ENCODE results near the gene ZNF292. TPM values are rescaled to one million over a fixed set of nuclear protein-coding genes. Genes with fewer than 3 reads are reported as not detected.
A peak's percentile ranks its signal among the peaks of the same experiment; 100 is the strongest.
"Not testable (repeated sequence)": the region's sequence is repeated elsewhere in the genome, so short reads cannot be mapped to it uniquely, and the experiment has no call there.

The ZNF292 gene
- total RNA-seq, 4 donors from 2014 or later, result 35.5 to 48.3 (median 43.9) TPM

DNA sequence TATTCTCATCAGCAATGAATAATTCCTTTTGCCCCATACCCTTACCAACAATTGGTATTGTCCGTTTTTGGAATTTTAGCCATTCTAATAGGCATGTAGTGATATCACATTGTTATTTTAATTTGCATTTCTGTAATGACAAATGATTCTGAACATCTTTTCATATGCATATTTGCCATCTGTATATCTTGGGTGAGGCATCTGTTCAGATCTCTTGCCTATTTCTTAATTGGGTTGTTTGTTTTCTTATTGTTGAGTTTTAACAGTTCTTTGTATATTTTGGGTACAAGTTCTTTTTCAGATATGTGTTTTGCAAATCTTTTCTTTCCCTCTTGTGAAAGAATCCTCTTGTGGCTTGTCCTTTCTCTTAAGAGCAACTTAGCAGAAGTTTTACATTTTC is 69.6 kb downstream of the ZNF292 start:
- DNase-seq (ENCODE audit: low spot score in 2 of 2), result no peak
- WGBS, 2 donors, result 85 to 95% methylated on average over 1 of the region's 1 CpG
- Histone ChIP-seq H3K4me1 (no peaks in the 10 kb centered on the region), H3K27me3 (no peaks in the 10 kb centered on the region), H3K9me3 (no peaks in the 10 kb centered on the region), H3K27ac (no peak overlapping the region), H3K4me3 (no peak overlapping the region), H3K36me3 (peaks cover 0 to 63% (median 9%) of the 10 kb centered on the region in 3 donors)
- TF ChIP-seq POLR2A (IDR thresholded peaks at IDR 0.05), result no peak

DNA sequence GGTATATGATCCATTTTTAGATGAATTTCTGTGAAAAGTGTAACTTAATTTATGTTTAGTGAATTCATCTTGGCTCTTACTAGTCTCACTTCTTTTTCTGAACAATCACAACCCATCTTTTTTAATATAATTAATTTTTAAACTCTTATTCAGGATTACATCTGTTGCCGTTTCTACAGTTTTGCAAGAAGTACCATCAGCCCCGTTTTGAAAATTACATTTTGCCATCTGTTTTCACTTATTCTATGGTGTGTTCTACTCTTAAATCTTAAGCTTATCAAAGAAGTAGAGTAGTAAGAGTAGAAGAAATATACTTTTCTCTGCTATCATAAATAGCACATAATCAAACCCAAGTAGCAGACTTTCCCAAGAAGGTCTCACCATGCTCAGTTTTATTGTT is 70.1 kb downstream of the ZNF292 start:
- no peak for DNase-seq (ENCODE audit: low spot score in 2 of 2)
- WGBS, 2 donors, result 75 to 84% methylated on average over 2 of the region's 2 CpGs
- Histone ChIP-seq H3K36me3 (peaks cover 0 to 66% (median 9%) of the 10 kb centered on the region in 3 donors), H3K27me3 (no peaks in the 10 kb centered on the region), H3K27ac (no peak overlapping the region), H3K9me3 (no peaks in the 10 kb centered on the region), H3K4me3 (no peak overlapping the region), H3K4me1 (no peaks in the 10 kb centered on the region)
- TF ChIP-seq EP300 (IDR thresholded peaks at IDR 0.05), result no peak

GRCh38 chr6:87225937-87226336 is 70.6 kb downstream of the ZNF292 start:
- Histone ChIP-seq H3K36me3 (peaks cover 0 to 62% (median 9%) of the 10 kb centered on the region in 3 donors), H3K9me3 (no peaks in the 10 kb centered on the region), H3K27me3 (no peaks in the 10 kb centered on the region), H3K4me1 (no peaks in the 10 kb centered on the region), H3K4me3 (no peak overlapping the region), H3K27ac (no peak overlapping the region)
- DNase-seq (ENCODE audit: low spot score in 2 of 2), result no peak
- no peak for TF ChIP-seq EP300 (IDR thresholded peaks at IDR 0.05)
- TF ChIP-seq, protein P1, sequence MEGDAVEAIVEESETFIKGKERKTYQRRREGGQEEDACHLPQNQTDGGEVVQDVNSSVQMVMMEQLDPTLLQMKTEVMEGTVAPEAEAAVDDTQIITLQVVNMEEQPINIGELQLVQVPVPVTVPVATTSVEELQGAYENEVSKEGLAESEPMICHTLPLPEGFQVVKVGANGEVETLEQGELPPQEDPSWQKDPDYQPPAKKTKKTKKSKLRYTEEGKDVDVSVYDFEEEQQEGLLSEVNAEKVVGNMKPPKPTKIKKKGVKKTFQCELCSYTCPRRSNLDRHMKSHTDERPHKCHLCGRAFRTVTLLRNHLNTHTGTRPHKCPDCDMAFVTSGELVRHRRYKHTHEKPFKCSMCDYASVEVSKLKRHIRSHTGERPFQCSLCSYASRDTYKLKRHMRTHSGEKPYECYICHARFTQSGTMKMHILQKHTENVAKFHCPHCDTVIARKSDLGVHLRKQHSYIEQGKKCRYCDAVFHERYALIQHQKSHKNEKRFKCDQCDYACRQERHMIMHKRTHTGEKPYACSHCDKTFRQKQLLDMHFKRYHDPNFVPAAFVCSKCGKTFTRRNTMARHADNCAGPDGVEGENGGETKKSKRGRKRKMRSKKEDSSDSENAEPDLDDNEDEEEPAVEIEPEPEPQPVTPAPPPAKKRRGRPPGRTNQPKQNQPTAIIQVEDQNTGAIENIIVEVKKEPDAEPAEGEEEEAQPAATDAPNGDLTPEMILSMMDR (IDR thresholded peaks at IDR 0.05), result no peak
- no peak for TF ChIP-seq POLR2A (IDR thresholded peaks at IDR 0.05)

- TF ChIP-seq, protein P1 (IDR thresholded peaks at IDR 0.05), result no peak
- TF ChIP-seq EP300 (IDR thresholded peaks at IDR 0.05), result no peak
- Histone ChIP-seq H3K4me1 (no peaks in the 10 kb centered on the region), H3K27ac (no peak overlapping the region), H3K4me3 (no peak overlapping the region), H3K27me3 (no peaks in the 10 kb centered on the region), H3K36me3 (peaks cover 0 to 32% (median 6%) of the 10 kb centered on the region in 3 donors), H3K9me3 (no peaks in the 10 kb centered on the region)
- WGBS, 2 donors, result 50 to 63% methylated on average over 1 of the region's 1 CpG
- DNase-seq (ENCODE audit: low spot score in 2 of 2), result no peak
Measured at GRCh38 chr6:87230801-87231200, 75.4 kb downstream of the ZNF292 start.

GRCh38 chr6:87237804-87238203 is 82.4 kb downstream of the ZNF292 start:
- Histone ChIP-seq H3K4me3 (no peak overlapping the region), H3K36me3 (peaks cover 0 to 27% (median 0%) of the 10 kb centered on the region in 3 donors), H3K9me3 (no peaks in the 10 kb centered on the region), H3K4me1 (no peaks in the 10 kb centered on the region), H3K27ac (no peak overlapping the region), H3K27me3 (no peaks in the 10 kb centered on the region)
- TF ChIP-seq EP300 (IDR thresholded peaks at IDR 0.05), result no peak
- TF ChIP-seq, protein P1 (IDR thresholded peaks at IDR 0.05), result peak in 4 of 5 experiments; percentile 34 to 58 (median 43)
- DNase-seq (ENCODE audit: low spot score in 2 of 2), result no peak

DNA sequence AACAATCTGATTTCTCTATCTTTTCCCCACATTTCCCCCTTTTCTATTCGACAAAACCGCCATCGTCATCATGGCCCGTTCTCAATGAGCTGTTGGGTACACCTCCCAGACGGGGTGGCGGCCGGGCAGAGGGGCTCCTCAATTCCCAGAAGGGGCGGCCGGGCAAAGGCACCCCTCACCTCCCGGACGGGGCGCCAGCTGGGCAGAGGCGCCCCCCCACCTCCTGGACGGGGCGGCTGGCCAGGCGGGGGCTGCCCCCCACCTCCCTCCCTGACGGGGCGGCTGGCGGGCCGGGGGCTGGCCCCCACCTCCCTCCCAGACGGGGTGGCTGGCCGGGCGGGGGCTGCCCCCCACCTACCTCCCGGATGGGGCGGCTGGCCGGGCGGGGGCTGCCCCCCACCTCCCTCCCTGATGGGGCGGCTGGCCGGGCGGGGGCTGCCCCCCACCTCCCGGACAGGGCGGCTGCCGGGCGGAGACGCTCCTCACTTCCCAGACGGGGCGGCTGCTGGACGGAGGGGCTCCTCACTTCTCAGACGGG is 83.8 kb downstream of the ZNF292 start:
- H3K36me3 ChIP-seq, result peaks cover 0 to 28% (median 0%) of the 10 kb centered on the region in 3 donors
- 93 to 94% methylated on average over 15 to 16 of the region's 39 CpGs for WGBS, 2 donors
- not testable (repeated sequence) for DNase-seq (ENCODE audit: low spot score in 2 of 2); H3K9me3 ChIP-seq; H3K4me3 ChIP-seq; H3K4me1 ChIP-seq; H3K27ac ChIP-seq; H3K27me3 ChIP-seq

DNA sequence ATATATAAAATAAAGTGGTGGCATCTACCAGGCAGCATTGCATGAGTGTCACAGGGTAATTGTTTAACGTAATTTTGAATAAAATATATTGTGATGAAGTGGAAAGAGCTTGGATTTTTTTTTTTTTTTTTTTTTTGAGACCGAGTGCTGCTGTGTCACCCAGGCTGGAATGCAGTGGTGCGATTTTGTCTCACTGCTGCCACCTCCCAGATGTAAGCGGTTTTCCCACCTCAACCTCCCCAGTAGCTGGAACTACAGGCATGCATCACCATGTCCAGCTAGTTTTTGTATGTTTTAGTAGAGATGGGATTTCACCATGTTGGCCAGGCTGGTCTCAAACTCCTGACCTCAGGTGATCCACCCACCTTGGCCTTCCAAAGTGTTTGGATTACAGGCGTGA is 85.9 kb downstream of the ZNF292 start:
- Histone ChIP-seq H3K9me3 (no peaks in the 10 kb centered on the region), H3K4me3 (no peak overlapping the region), H3K27ac (no peak overlapping the region), H3K36me3 (peaks cover 0 to 43% (median 6%) of the 10 kb centered on the region in 3 donors), H3K27me3 (no peaks in the 10 kb centered on the region), H3K4me1 (no peaks in the 10 kb centered on the region)
- WGBS, 2 donors, result 93 to 96% methylated on average over 5 of the region's 5 CpGs
- DNase-seq (ENCODE audit: low spot score in 2 of 2), result no peak
- no peak for TF ChIP-seq EP300 (IDR thresholded peaks at IDR 0.05)
- no peak for TF ChIP-seq POLR2A (IDR thresholded peaks at IDR 0.05)

All from tibial nerve (tissue), 4 donors.